ENCODE results near the gene GJB1.
"Not testable (repeated sequence)": the region's sequence is repeated elsewhere in the genome, so short reads cannot be mapped to it uniquely, and the experiment has no call there.

Gene GJB1

DNA sequence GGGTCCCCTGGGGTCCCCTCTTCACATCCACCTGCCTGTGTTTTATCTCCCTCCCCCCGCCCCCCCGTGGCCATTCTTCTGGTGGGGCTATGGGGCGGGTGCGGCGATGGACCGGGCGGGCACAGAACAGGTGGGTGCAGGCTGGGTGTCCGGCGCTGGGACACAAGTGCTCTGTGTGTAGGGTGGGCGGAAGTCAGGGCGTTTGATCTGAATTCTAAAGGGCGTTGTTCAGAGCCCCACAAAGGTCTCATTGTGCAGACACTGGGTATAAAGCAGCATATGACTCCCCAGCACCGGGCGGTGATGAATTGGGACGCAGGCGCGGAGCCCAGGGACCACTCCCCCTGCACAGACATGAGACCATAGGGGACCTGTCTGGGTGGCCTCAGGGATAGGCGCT lies at the start of gene GJB1:
GJB1 (plus strand) TSS at position 296 of the 400 bp plus-strand sequence. CDS start 484 bp downstream, outside the sequence.
- no peak for DNase-seq (ENCODE audit: low read depth)

DNA sequence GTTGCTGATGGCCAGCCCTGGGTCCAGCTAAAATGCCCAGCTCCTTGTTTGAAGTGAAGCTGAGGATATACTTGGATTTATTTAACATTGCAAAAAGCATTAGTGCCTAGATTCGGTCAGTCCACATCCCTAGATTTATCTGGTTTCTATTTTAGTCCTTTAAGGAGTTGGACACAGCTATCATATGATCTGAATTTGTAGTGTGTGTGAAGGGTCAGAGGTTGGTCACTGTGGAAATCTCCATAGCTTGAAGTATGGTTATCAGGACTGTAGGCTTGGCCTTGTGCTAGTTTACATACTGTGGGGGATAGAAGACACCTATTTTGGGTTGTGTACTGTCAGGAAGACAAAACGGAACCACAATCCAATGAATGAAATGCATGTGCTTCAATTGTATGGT lies 49.6 kb upstream of the GJB1 start:
- DNase-seq (ENCODE audit: low read depth) = no peak

DNA sequence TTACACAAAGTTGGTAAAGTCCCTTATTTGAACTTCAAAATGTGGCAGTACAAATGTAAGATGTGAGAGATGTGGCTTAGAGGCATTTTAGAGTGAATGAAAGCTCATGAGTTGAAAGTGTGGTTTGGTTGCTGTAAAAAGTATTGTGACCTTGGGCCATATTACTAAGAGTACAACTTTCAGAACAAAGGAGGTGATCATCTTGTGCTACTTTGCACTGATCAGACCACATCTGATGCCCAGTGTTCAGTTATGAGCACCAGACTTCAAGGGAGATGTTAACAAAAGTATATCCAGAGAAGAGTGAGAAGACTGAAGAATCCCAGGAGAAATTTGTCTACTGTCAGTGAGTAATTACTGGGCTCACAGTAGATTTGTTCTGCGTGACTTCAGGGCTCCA lies 48.2 kb upstream of the GJB1 start:
- no peak for DNase-seq (ENCODE audit: low read depth)

DNA sequence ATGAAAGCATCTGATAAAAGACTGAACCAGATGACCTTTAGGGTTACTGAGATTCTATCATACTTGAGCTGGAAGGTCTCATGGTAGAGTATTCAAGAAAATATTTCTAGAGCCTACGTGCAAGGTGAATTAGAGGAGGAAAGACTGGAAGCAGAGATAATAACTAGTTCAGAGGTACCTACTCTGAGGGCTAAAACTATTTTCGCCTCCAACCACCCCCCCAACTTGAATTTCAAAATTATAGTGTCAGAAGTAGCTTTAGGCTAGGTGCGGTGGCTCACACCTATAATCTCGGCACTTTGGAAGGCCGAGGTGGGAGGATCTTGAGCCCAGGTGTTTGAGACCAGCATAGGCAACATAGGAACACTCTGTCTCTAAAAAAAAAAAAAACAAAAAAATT lies 47.5 kb upstream of the GJB1 start:
- DNase-seq (ENCODE audit: low read depth) = no peak

GRCh38 chrX:71177327-71177726 lies 45.7 kb upstream of the GJB1 start:
- no peak for DNase-seq (ENCODE audit: low read depth)

- DNase-seq (ENCODE audit: low read depth) = peak; percentile 27
Observed at GRCh38 chrX:71178908-71179307, 44.1 kb upstream of the GJB1 start.

GRCh38 chrX:71180579-71181265 lies 42.3 kb upstream of the GJB1 start:
- not testable (repeated sequence) for DNase-seq (ENCODE audit: low read depth)

GRCh38 chrX:71181558-71181909 lies 41.5 kb upstream of the GJB1 start:
- DNase-seq (ENCODE audit: low read depth) = no peak

DNA sequence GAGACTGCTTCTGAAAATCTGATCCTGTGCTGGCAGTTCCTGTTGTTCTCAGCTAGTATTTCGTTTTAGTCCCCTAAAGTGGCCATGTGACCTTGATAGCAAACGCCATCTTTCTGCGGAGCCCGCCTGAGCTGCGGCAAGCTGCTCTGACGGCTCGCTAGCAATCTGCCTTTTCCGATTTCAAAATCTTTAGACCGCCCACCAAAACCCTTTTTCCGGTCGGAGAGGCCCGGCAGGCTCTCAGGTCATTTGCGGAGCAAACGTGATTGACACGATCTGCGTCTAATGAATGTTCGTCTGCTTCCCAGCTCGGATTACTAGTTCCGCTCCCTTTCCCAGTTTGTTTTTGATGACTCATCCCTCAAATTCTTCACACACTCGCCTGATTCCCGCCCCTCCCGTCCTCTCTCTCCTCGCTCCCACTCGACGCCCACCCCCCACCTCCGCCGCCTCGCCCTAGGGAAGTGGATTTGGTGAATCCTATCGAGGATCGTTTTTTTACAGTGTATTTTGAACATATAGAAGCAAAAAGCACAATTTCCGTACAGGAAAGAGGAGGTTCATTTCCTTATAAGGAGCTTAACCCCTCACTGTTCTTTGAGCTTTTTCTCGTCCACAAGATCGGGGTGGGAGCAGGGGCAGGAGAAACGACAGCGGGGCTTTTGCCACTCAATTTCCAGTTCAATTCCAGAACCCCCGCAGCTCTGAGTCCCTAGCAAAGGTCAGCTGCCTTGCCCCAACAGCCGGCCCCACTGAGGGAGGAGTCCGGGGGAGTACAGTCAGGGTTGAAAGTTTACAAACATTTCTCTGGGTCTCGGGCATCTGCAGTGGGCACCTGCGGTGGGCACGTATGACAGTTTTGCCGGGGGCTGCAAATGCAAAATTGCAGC lies 40.9 kb upstream of the GJB1 start:
- DNase-seq (ENCODE audit: low read depth) = peak; percentile 89

DNA sequence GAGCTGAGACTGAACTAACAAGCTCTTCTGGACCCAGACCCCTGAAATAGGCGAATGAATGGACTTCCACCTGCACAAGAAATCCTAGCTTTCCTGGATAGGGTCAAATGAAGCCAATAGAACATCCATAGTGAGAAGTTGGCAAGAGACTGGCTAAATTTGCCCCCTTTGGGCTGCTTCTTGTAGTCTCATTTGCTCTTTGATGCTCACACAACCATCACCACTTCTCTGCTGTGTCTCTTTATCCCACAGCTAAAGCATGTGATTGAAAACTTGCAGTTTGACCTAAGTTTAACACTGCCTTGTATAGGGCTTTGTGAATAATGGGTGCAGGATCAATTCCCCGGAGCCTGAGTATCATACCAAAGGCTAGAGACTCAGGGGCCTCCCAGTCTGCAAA lies 40.2 kb upstream of the GJB1 start:
- DNase-seq (ENCODE audit: low read depth) = no peak

- no peak for DNase-seq (ENCODE audit: low read depth)
Observed at GRCh38 chrX:71183341-71183740, 39.7 kb upstream of the GJB1 start.

DNA sequence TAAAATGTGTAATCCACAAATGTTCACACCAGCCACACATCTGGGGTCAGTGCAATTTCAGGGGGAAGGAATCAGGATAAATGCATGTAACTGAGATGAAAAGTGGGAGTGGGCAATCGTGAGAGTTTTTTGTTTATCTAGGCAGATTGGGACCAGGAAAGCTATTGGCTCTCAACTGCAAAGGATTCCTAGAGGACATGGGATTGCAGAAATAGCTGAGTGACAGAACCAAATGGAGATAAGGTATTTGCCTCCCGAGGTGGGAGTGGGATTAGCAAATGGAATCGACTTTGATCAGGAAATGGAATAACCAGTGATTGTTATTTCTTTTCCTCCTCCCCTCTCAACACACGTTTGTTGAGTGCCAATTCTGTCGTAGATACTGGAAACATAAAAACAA lies 38.9 kb upstream of the GJB1 start:
- no peak for DNase-seq (ENCODE audit: low read depth)

- DNase-seq (ENCODE audit: low read depth) = no peak
Observed at GRCh38 chrX:71184803-71185495, 38.1 kb upstream of the GJB1 start.

DNA sequence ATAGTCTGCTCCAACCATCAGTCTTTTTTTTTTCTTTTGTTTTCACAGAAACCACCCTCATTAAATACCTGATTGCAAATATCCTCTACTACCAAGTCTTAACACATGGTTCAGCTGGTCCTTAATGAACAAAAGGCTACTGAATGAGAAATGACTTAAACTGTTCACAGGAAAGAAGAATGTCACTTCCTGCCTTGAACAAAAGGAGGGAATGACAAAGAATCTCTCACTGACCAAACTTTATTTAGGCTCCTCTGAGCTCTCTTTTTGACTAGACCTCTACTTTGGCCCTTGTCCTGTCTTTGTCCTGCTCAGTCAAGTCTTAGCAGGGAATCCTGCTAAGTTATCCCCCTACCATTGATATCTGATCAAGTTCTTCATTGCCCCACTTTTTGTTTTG lies 31.8 kb upstream of the GJB1 start:
- DNase-seq (ENCODE audit: low read depth) = no peak

- DNase-seq (ENCODE audit: low read depth) = no peak
Observed at GRCh38 chrX:71195964-71196649, 26.9 kb upstream of the GJB1 start.

- no peak for DNase-seq (ENCODE audit: low read depth)
Observed at GRCh38 chrX:71198066-71198465, 25.0 kb upstream of the GJB1 start.

DNA sequence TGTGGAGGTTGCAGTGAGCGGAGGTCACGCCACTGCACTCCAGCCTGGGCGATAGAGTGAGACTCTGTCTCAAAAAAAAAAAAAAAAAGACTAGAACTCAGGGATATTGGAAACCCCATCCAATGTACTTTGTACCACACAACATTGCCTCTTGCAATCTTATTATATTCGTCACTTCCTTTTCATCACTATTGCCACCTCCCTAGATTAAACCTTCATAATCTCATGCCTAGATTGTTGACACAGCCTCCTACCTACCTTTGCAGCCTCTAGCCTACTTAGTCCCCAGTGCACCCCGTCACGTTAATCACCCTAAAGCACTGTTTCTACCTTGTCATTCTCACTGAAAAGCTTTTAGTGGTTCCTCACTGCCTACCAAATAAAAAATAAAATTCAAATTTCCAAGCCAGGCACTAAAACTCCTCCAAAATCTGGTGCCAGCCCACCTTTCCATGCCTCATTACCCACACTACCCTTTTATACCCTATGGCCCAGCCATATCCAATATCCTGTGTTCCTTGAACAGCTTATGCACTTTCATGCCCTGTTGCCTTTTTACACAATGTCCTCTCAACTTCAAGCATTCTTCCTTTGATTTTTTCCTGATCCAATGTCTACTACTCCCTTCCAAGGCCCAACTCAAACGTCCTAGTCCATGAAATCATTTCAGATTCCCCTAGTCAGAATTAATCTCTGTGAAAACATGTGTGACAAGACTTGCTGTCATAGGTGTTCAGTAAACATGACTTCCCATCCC lies 23.6 kb upstream of the GJB1 start:
- no peak for DNase-seq (ENCODE audit: low read depth)

- no peak for DNase-seq (ENCODE audit: low read depth)
Observed at GRCh38 chrX:71210816-71211215, 12.2 kb upstream of the GJB1 start.

DNA sequence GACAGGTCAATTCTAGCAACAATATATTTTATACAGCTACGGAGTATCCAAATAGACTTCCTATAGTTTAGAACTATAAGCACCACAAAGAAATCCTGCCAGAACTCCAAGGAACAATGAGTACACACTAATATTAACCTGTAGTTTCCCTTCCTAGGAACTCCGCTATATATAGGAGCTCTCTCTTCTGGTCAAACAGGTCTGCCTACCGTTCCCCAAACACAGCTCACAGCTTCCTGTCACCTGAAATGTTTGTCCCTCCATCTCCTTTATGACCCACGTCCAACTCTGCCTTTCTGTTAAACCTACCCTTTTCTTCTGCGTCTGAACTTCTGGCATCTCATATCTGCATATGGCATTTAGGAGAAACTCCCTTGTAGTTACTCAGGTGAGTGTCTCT lies 10.5 kb upstream of the GJB1 start:
- DNase-seq (ENCODE audit: low read depth) = no peak

DNA sequence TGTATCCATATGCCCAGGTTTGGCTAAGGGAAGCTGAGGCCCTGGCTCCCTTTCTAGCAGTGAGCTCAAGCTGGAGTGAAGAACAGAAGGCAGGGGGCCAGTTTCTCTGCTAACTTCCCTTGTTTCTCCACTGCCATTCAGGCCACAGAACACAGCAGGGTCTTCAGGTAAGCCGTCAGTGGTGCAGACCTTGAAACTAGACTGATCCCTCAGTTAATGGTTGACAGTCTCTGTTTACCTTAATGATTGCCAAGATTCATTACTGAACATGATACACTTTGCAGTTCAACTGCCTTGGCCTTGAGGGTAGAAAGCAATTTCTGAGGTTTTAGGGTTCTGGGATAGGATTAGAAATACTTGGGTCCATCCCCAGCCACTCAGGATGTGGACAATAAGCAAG lies 8.9 kb upstream of the GJB1 start:
- DNase-seq (ENCODE audit: low read depth) = no peak

DNA sequence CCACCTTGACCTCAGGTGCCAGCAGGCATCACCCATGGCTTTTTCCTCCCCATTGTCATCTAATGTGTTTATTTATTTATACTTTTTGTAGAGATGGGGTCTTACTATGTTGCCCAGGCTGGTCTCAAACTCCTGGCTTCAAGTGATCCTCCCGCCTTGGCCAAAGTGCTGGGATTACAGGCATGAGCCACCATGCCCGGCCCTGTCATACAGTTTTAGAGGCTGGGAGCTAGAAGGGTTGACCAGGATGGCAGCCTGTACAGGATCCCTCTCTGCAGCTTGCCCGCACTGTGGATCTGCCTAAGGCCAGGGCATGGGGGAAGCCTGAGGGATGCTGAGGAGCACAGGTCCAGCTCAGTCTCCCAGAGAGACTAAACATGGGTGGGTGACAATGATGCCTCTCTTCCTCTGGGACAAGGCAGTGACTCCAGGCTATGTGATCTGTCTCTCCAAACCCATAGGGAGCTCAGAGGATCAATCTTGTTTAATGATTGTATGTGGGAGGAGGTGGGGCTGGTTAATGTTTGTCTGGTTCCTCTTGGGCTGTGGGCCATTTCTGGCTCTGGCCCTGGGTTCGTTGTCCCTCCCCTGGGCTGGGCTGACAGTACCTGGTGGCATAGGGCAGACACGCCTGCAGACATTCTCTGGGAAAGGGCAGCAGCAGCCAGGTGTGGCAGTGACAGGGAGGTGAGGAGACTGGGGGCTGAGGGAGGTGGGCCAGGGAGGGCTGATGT lies 8.3 kb upstream of the GJB1 start:
- DNase-seq (ENCODE audit: low read depth) = no peak
